Thyroid gland (tissue), 4 donors: ENCODE measurements around the gene GZF1. TPM values are rescaled to one million over a fixed set of nuclear protein-coding genes. Genes with fewer than 3 reads are reported as not detected.

ENCODE experiments used
- DNase-seq, 2 donors: peaks; one replicate each; pipeline ENCODE4 v3.0.0-alpha.2; 2019
- H3K27ac ChIP-seq, 3 donors: fragments of 200-600 bp; sonication (generic); 1 replicate in 2 of 3; 2 replicates in 1 of 3; pipeline ENCODE4 v1.5.1; 2016 to 2019; ENCODE audit warnings: mild to moderate bottlenecking in 1 of 3, moderate library complexity in 1 of 3
- H3K27me3 ChIP-seq: fragments of 200-600 bp; sonication (generic); one replicate; pipeline ENCODE4 v1.5.1; 2019
- H3K36me3 ChIP-seq, 2 donors: fragments of 200-600 bp; sonication (generic); one replicate each; pipeline ENCODE4 v1.5.1; 2016 to 2019
- H3K4me1 ChIP-seq, 2 donors: fragments of 200-600 bp; sonication (generic); one replicate each; pipeline ENCODE4 v1.5.1; 2017 to 2019
- H3K4me3 ChIP-seq, 3 donors: fragments of 200-600 bp; sonication (generic); replicated peaks in 1 of 3; 1 replicate in 2 of 3; 2 replicates in 1 of 3; pipeline ENCODE4 v1.5.1; 2016; ENCODE audit warnings: mild to moderate bottlenecking in 1 of 3
- H3K9me3 ChIP-seq: fragments of 200-600 bp; sonication (generic); one replicate; pipeline ENCODE4 v1.5.1; 2017
- POLR2A ChIP-seq, 2 donors: fragments of 450-650 bp; IDR thresholded peaks; one replicate each; pipeline ENCODE4 v1.6.1; 2017; ENCODE audit warnings: antibody characterized with exemption in 2 of 2, mild to moderate bottlenecking in 2 of 2, moderate library complexity in 1 of 2
- WGBS, 2 donors: methylation state at CpG; one replicate each; pipeline ENCODE4 v1.1.5; 2017; 5-methylcytosine and 5-hydroxymethylcytosine counted together
- intact Hi-C: fragments of 100-400 bp; cut with DNase I; formaldehyde crosslinking; loops from one replicate; pipeline ENCODE4 v1.15.1; 2023
- small RNA-seq: library from RNA; depleted of rRNA; stranded (forward); fragments of <200 nt; gene quantifications from one replicate; pipeline ENCODE3, GENCODE V24; 2016
- total RNA-seq, 4 donors: library from RNA; depleted of rRNA; stranded (reverse); fragments of >200 nt; gene quantifications; one replicate each; pipeline ENCODE4 v1.2.3, GENCODE V29; 2016
- TF ChIP-seq, protein P1 (sequence below), 6 experiments: fragments of 200-600 bp in 3 of 6; fragments of 450-650 bp in 3 of 6; sonication (generic) in 3 of 6; IDR thresholded peaks; one replicate each; pipeline ENCODE4 v1.5.1; 2016 to 2019; ENCODE audit warnings: antibody characterized with exemption in 6 of 6, mild to moderate bottlenecking in 2 of 6, inconsistent platforms in 1 of 6, moderate library complexity in 1 of 6

Gene GZF1
- total RNA-seq, 4 donors from 2014 or later, result 13.8 to 29.0 (median 15.4) TPM

DNA sequence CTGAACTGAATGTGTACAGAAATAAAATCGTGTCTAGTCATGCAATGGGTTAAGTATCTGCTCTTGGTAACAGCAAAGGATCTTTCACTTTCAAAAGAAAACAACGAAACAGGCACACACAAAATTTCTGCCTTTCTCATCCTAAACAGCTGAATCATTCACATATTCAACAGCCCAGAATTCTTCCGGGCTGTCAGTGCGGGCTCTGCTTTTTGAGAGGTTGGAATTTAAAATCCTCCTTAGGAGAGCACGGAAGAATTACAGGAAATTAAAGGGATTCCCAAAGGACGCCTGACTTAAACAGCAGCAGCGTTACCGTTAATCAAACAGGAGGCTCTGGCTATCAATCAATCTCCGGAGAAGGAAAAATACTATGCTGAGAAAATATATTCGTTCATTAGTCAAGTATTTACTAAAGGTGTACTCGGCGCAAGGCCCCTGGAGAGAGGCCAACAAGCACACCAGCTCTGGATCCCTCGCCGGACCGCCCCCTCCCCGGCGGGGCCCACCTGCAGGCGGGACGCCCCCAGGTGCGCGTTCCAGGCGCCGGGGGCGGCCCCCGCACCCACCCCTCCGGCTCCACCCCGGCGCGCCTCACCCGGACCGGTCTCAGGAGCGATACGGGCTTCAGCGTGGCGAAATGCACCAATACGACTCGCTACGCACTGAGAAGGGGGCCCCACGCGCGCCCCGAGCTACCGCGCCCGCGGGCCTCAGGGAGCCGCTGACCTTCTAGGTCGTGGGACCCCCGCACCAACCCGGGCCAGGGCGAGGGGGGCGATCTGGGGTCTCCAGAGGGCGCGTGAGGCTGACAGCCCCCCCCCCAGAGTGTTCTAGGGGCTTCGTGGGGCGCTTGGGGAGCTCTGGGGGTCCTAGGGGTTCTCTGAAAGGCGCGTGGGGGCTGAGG, 58.3 kb downstream of the GZF1 start:
- Histone ChIP-seq H3K27me3 (no peaks in the 10 kb centered on the region), H3K27ac (peak overlapping the region; percentile 85 to 89 (median 88)), H3K9me3 (no peaks in the 10 kb centered on the region), H3K4me3 (peak overlapping the region; percentile 76 to 97 (median 78)), H3K4me1 (peaks cover 0 to 7% of the 10 kb centered on the region in 2 donors), H3K36me3 (no peaks in the 10 kb centered on the region)
- peak; percentile 66 to 74 for DNase-seq
- TF ChIP-seq, protein P1, sequence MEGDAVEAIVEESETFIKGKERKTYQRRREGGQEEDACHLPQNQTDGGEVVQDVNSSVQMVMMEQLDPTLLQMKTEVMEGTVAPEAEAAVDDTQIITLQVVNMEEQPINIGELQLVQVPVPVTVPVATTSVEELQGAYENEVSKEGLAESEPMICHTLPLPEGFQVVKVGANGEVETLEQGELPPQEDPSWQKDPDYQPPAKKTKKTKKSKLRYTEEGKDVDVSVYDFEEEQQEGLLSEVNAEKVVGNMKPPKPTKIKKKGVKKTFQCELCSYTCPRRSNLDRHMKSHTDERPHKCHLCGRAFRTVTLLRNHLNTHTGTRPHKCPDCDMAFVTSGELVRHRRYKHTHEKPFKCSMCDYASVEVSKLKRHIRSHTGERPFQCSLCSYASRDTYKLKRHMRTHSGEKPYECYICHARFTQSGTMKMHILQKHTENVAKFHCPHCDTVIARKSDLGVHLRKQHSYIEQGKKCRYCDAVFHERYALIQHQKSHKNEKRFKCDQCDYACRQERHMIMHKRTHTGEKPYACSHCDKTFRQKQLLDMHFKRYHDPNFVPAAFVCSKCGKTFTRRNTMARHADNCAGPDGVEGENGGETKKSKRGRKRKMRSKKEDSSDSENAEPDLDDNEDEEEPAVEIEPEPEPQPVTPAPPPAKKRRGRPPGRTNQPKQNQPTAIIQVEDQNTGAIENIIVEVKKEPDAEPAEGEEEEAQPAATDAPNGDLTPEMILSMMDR (IDR thresholded peaks at IDR 0.05), result no peak
- no peak for TF ChIP-seq POLR2A (IDR thresholded peaks at IDR 0.05)
- intact Hi-C loops, result loop anchor here (5.0 kb wide), 1 partner anchor 58 kb away; the partner anchor contains the start of gene GZF1
- WGBS, 2 donors, result 1 to 2% methylated on average over 13 to 24 of the region's 58 CpGs

GRCh38 chr20:23420943-23421931, 59.3 kb downstream of the GZF1 start, which contains the start of gene NAPB:
Gene NAPB, minus strand, starts transcription at chr20:23421488. Its CDS starts 86 bp downstream, at chr20:23421402.
- intact Hi-C loops, result loop anchor here (5.0 kb wide), 1 partner anchor 59 kb away; the partner anchor contains the start of gene GZF1
- peak; percentile 92 to 94 for DNase-seq
- WGBS, 2 donors, result 0 to 2% methylated on average over 11 to 33 of the region's 64 CpGs

More at GRCh38 chr20:23420943-23421931, 59.3 kb downstream of the GZF1 start, which contains the start of gene NAPB:
- TF ChIP-seq POLR2A (IDR thresholded peaks at IDR 0.05), result peak; percentile 77 to 96
- TF ChIP-seq, protein P1 (IDR thresholded peaks at IDR 0.05), result peak; percentile 20 to 83 (median 48)
- H3K36me3 ChIP-seq, result no peaks in the 10 kb centered on the region
- H3K27me3 ChIP-seq, result no peaks in the 10 kb centered on the region
- H3K4me1 ChIP-seq, result peaks cover 0 to 7% of the 10 kb centered on the region in 2 donors
- peak within 1 kb of the TSS; percentile 76 to 97 (median 78) for H3K4me3 ChIP-seq
- H3K27ac ChIP-seq, result peak within 1 kb of the TSS; percentile 85 to 89 (median 88)
- H3K9me3 ChIP-seq, result no peaks in the 10 kb centered on the region

Small RNA genes lying within 50 kb of the gene (small RNA-seq; reads per million reads assigned to genes)
- not detected for gene RNA5SP479

Other genes with a start within 250 kb of the GZF1 start
- 10 to 100 TPM; 27.2 to 50.8 (median 37.2) TPM for gene NXT1, start 11.4 kb upstream of the GZF1 start, total RNA-seq
- gene NAPB, start 59.3 kb downstream of the GZF1 start, total RNA-seq, result 10 to 100 TPM; 22.7 to 32.1 (median 26.9) TPM
- gene CSTL1, start 77.5 kb downstream of the GZF1 start, total RNA-seq, result not detected
- gene CST11, start 90.7 kb downstream of the GZF1 start, total RNA-seq, result not detected
- not detected for gene CST8, start 128.9 kb downstream of the GZF1 start, total RNA-seq
- gene CST9L, start 206.3 kb downstream of the GZF1 start, total RNA-seq, result 1 to 10 TPM in 1 of 4 donors, not detected in 3; 1.1 TPM
- not detected for gene CST9, start 243.7 kb downstream of the GZF1 start, total RNA-seq